Memory B cell (primary cell): ENCODE data around the gene OSBPL8.
"Not testable (repeated sequence)": the region's sequence is repeated elsewhere in the genome, so short reads cannot be mapped to it uniquely, and the experiment has no call there.

Source experiments
- ATAC-seq: fragments of 150-1000 bp; cut with Tn5 transposase; 2 replicates; pipeline ENCODE4 v1.10.0; 2021; ENCODE audit warnings: low read depth, mild to moderate bottlenecking, moderate library complexity
- DNase-seq, 2 donors: peaks; one replicate each; pipeline ENCODE4 v3.0.0; 2022; ENCODE audit warnings: low spot score in 2 of 2
- H3K27ac Mint-ChIP-seq: one replicate; pipeline ENCODE4 v1.8.0; 2022; ENCODE audit warnings: mild to moderate bottlenecking, moderate library complexity, mixed read lengths
- H3K27me3 Mint-ChIP-seq: one replicate; pipeline ENCODE4 v1.8.0; 2022; ENCODE audit warnings: mixed read lengths
- H3K36me3 Mint-ChIP-seq: one replicate; pipeline ENCODE4 v1.8.0; 2022; ENCODE audit warnings: mild to moderate bottlenecking, mixed read lengths
- H3K4me1 Mint-ChIP-seq: one replicate; pipeline ENCODE4 v1.8.0; 2022; ENCODE audit warnings: mixed read lengths
- H3K4me3 Mint-ChIP-seq: one replicate; pipeline ENCODE4 v1.8.0; 2022; ENCODE audit warnings: mild to moderate bottlenecking, moderate library complexity, mixed read lengths
- H3K9me3 Mint-ChIP-seq: one replicate; pipeline ENCODE4 v1.8.0; 2022; ENCODE audit warnings: mixed read lengths

The OSBPL8 gene

GRCh38 chr12:76346798-76347420, 212.7 kb downstream of the OSBPL8 start:
- Mint-ChIP-seq H3K27ac (peak overlapping the region; percentile 90), H3K27me3 (no peaks in the 10 kb centered on the region), H3K36me3 (no peaks in the 10 kb centered on the region), H3K4me1 (peaks cover 16% of the 10 kb centered on the region), H3K4me3 (peak overlapping the region; percentile 89), H3K9me3 (no peaks in the 10 kb centered on the region)
- DNase-seq = no peak
- no peak for ATAC-seq

GRCh38 chr12:76346236-76346635, 213.3 kb downstream of the OSBPL8 start:
- H3K36me3 Mint-ChIP-seq = no peaks in the 10 kb centered on the region
- no peak overlapping the region for H3K27ac Mint-ChIP-seq
- peaks cover 16% of the 10 kb centered on the region for H3K4me1 Mint-ChIP-seq
- no peaks in the 10 kb centered on the region for H3K9me3 Mint-ChIP-seq
- DNase-seq = no peak
- ATAC-seq = no peak
- H3K4me3 Mint-ChIP-seq = no peak overlapping the region
- H3K27me3 Mint-ChIP-seq = no peaks in the 10 kb centered on the region

- no peak for DNase-seq
- no peak overlapping the region for H3K27ac Mint-ChIP-seq
- no peaks in the 10 kb centered on the region for H3K9me3 Mint-ChIP-seq
Observed at GRCh38 chr12:76345569-76345968, 214.0 kb downstream of the OSBPL8 start.

GRCh38 chr12:76341436-76342030, 218.0 kb downstream of the OSBPL8 start:
- H3K9me3 Mint-ChIP-seq = no peaks in the 10 kb centered on the region
- no peaks in the 10 kb centered on the region for H3K27me3 Mint-ChIP-seq
- no peak overlapping the region for H3K27ac Mint-ChIP-seq
- H3K4me1 Mint-ChIP-seq = peaks cover 7% of the 10 kb centered on the region
- H3K4me3 Mint-ChIP-seq = no peak overlapping the region
- DNase-seq = no peak
- no peak for ATAC-seq
- peaks cover 1% of the 10 kb centered on the region for H3K36me3 Mint-ChIP-seq

More at GRCh38 chr12:76345569-76345968, 214.0 kb downstream of the OSBPL8 start:
- Mint-ChIP-seq H3K4me3 (no peak overlapping the region), H3K4me1 (peaks cover 18% of the 10 kb centered on the region), H3K36me3 (no peaks in the 10 kb centered on the region), H3K27me3 (no peaks in the 10 kb centered on the region)
- no peak for ATAC-seq

GRCh38 chr12:76340680-76341435, 218.7 kb downstream of the OSBPL8 start:
- no peaks in the 10 kb centered on the region for H3K9me3 Mint-ChIP-seq
- H3K27ac Mint-ChIP-seq = no peak overlapping the region
- no peak for DNase-seq
- no peaks in the 10 kb centered on the region for H3K27me3 Mint-ChIP-seq
- no peak overlapping the region for H3K4me3 Mint-ChIP-seq
- peaks cover 5% of the 10 kb centered on the region for H3K4me1 Mint-ChIP-seq
- peaks cover 1% of the 10 kb centered on the region for H3K36me3 Mint-ChIP-seq
- ATAC-seq = no peak

- peaks cover 5% of the 10 kb centered on the region for H3K4me1 Mint-ChIP-seq
- no peak overlapping the region for H3K4me3 Mint-ChIP-seq
- peaks cover 1% of the 10 kb centered on the region for H3K36me3 Mint-ChIP-seq
- no peak overlapping the region for H3K27ac Mint-ChIP-seq
- no peaks in the 10 kb centered on the region for H3K9me3 Mint-ChIP-seq
- DNase-seq (no peak), ATAC-seq (no peak)
- peaks cover 5% of the 10 kb centered on the region for H3K27me3 Mint-ChIP-seq
Observed at GRCh38 chr12:76337583-76337982, 222.0 kb downstream of the OSBPL8 start.

GRCh38 chr12:76332606-76333005, 227.0 kb downstream of the OSBPL8 start:
- Mint-ChIP-seq H3K27me3 (peaks cover 12% of the 10 kb centered on the region), H3K27ac (no peak overlapping the region), H3K36me3 (peaks cover 1% of the 10 kb centered on the region), H3K4me3 (no peak overlapping the region), H3K9me3 (peaks cover 2% of the 10 kb centered on the region), H3K4me1 (no peaks in the 10 kb centered on the region)
- ATAC-seq (no peak), DNase-seq (no peak)

GRCh38 chr12:76329606-76330005, 230.0 kb downstream of the OSBPL8 start:
- Mint-ChIP-seq H3K4me3 (no peak overlapping the region), H3K27ac (no peak overlapping the region), H3K36me3 (no peaks in the 10 kb centered on the region), H3K9me3 (peaks cover 2% of the 10 kb centered on the region), H3K27me3 (peaks cover 12% of the 10 kb centered on the region), H3K4me1 (no peaks in the 10 kb centered on the region)
- no peak for DNase-seq
- no peak for ATAC-seq

- Mint-ChIP-seq H3K9me3 (peaks cover 2% of the 10 kb centered on the region), H3K4me1 (no peaks in the 10 kb centered on the region), H3K4me3 (no peak overlapping the region), H3K27me3 (peaks cover 12% of the 10 kb centered on the region), H3K36me3 (no peaks in the 10 kb centered on the region), H3K27ac (no peak overlapping the region)
- DNase-seq (no peak), ATAC-seq (no peak)
Observed at GRCh38 chr12:76329159-76329558, 230.4 kb downstream of the OSBPL8 start.

- ATAC-seq, H3K27me3 Mint-ChIP-seq, H3K36me3 Mint-ChIP-seq, H3K4me1 Mint-ChIP-seq, H3K4me3 Mint-ChIP-seq, H3K9me3 Mint-ChIP-seq, H3K27ac Mint-ChIP-seq, DNase-seq: not testable (repeated sequence)
Observed at GRCh38 chr12:76319595-76320319, 239.8 kb downstream of the OSBPL8 start.

GRCh38 chr12:76318773-76319594, 240.6 kb downstream of the OSBPL8 start:
- DNase-seq (no peak), ATAC-seq (no peak)
- Mint-ChIP-seq H3K4me1 (peaks cover 3% of the 10 kb centered on the region), H3K4me3 (no peak overlapping the region), H3K27me3 (peaks cover 9% of the 10 kb centered on the region), H3K27ac (no peak overlapping the region), H3K9me3 (no peaks in the 10 kb centered on the region), H3K36me3 (peaks cover 1% of the 10 kb centered on the region)

GRCh38 chr12:76317976-76318375, 241.6 kb downstream of the OSBPL8 start:
- H3K9me3 Mint-ChIP-seq = no peaks in the 10 kb centered on the region
- H3K4me3 Mint-ChIP-seq = no peak overlapping the region
- ATAC-seq = no peak

GRCh38 chr12:76316468-76316867, 243.1 kb downstream of the OSBPL8 start:
- ATAC-seq (no peak), DNase-seq (no peak)
- Mint-ChIP-seq H3K4me3 (no peak overlapping the region), H3K9me3 (no peaks in the 10 kb centered on the region), H3K4me1 (peaks cover 3% of the 10 kb centered on the region), H3K27me3 (peaks cover 12% of the 10 kb centered on the region), H3K36me3 (peaks cover 1% of the 10 kb centered on the region), H3K27ac (no peak overlapping the region)

More at GRCh38 chr12:76317976-76318375, 241.6 kb downstream of the OSBPL8 start:
- peaks cover 9% of the 10 kb centered on the region for H3K27me3 Mint-ChIP-seq
- no peak overlapping the region for H3K27ac Mint-ChIP-seq
- DNase-seq = no peak
- peaks cover 3% of the 10 kb centered on the region for H3K4me1 Mint-ChIP-seq
- H3K36me3 Mint-ChIP-seq = peaks cover 1% of the 10 kb centered on the region
